GM12874 (cell line): Measurements from ENCODE around the gene ARHGAP9.

ENCODE experiments used
- TF ChIP-seq, protein P1 (sequence below): IDR thresholded peaks from 2 replicates; pipeline ENCODE4 v1.5.1; 2011; ENCODE audit warnings: low read depth, mild to moderate bottlenecking, control low read depth, low read length, moderate library complexity; ENCODE audit not compliant: insufficient read depth

ARHGAP9 gene

DNA sequence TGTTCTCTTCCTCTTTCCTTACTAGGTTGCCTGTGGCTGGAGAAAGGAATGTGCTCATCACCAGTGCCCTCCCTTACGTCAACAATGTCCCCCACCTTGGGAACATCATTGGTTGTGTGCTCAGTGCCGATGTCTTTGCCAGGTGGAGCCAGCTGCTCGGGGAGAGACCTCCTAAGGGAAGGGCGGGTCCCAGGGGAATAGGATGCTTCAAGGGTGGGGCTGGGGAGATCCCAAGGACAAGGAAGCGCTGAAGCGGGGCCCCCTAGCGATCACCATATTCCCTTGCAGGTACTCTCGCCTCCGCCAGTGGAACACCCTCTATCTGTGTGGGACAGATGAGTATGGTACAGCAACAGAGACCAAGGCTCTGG is 18.5 kb upstream of the ARHGAP9 start:
- TF ChIP-seq, protein P1, sequence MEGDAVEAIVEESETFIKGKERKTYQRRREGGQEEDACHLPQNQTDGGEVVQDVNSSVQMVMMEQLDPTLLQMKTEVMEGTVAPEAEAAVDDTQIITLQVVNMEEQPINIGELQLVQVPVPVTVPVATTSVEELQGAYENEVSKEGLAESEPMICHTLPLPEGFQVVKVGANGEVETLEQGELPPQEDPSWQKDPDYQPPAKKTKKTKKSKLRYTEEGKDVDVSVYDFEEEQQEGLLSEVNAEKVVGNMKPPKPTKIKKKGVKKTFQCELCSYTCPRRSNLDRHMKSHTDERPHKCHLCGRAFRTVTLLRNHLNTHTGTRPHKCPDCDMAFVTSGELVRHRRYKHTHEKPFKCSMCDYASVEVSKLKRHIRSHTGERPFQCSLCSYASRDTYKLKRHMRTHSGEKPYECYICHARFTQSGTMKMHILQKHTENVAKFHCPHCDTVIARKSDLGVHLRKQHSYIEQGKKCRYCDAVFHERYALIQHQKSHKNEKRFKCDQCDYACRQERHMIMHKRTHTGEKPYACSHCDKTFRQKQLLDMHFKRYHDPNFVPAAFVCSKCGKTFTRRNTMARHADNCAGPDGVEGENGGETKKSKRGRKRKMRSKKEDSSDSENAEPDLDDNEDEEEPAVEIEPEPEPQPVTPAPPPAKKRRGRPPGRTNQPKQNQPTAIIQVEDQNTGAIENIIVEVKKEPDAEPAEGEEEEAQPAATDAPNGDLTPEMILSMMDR: no peak

DNA sequence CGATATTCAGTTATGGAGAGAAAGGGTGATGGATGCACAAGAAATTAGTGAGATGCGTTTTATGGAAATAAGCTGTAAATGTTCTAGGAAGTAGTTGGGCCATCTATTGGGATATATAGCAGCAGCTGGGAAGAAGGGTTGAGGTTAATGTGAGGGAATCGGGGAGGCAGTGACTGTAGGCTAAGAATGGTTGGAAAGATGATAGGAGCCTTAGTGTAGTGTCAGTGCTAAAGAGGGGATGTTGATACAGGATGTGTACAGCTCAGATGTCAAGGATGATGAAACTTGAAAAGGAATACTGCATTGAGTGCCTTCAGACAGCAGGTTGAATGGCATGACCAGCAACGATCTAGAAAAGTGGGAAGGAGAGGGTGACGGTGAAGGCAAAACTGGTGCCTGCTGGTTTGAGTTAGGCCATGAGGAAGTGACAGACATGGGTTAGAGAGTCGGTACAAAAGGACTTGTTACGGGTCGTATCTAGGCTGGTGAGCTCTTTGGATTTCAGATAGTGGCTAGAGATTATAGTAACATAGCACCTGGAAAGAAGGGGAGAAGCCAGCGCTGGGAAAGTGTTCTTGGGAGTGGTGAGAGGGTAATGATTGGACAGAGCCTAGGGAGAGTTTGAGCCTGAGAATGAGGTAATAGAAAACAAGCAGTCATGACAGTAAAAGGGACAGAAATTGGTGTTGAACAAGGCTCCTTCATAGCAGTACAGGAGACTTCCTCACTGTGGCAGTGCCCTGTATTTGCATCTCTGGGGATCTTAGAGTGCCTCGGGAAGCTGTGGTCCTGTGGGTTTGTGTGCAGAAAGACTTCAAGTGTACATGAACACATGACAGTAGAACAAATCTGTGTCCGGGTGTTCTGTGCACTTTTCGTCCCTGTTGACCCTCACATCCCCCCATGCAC is 17.8 kb upstream of the ARHGAP9 start:
- TF ChIP-seq, protein P1: no peak

DNA sequence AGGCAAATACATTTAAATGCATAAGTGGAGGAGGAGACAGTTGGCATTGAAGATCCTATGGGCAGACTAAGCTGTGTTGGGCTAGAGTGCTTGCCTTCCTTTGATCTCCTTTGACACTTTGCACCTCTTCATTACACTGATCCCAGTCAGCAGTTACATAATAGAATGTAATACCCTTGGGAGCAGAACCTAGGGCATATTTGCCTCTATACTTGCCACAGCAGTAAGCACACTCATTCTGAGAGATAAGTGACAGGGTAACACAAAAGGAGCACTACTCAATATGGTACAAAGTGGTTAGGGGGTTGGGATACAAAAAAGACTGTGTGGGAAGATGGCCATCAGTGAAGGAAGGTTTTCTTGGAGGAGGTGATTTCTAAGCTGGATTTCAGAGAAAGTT is 17.2 kb upstream of the ARHGAP9 start:
- TF ChIP-seq, protein P1: no peak

DNA sequence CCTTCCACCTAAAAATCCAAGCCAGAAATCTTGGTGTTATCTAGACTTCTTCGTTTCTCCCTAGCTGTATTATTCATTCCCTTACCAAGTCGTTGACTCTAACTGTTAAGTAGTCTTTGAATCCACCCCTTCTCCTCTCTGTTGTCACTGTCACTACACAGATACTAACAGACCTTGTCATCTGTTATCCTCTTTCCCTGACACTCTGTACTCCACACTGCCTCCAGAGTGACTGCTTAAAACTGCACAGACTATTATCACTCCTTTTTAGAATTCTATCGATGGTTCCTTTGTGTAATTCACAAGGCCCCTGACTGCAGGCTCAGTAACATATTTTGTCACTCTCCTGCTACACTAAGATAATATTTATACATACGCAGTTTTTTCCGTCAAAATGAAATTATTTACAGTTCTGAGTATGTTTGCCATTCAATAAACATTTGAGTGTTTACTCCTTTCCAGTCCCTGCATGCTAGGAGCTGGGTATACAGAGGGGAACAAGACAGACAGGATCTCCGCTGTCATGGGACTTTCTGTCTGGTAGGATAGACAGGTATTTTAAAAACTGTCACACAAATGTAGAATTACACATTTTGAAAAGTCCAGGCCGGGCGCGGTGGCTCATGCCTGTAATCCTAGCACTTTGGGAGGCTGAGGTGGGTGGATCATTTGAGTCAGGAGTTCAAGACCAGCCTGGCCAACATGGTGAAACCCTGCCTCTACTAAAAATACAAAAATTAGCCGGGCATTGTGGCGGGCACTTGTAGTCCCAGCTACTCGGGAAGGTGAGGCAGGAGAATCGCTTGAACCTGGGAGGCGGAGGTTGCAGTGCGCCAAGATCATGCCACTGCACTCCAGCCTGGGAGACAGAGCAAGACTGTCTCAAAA is 12.0 kb upstream of the ARHGAP9 start:
- TF ChIP-seq, protein P1: peak; percentile 22; the same call in 1 of the 2 replicates

DNA sequence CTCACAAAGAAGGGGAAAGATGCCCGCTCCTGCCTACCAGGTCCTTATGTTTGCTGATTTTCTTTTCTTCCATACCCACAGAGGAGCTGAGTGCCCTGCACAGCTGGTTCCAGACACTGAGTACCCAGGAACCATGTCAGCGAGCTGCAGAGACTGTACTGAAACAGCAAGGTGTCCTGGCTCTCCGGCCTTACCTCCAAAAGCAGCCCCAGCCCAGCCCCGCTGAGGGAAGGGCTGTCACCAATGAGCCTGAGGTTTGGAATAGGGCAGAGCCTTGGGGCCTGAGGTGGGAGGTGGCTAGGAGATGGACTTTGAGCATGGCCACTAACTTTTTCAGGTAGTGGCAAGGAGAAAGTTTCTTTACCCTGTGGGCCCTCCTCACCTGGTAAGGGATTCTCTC is 10.5 kb upstream of the ARHGAP9 start:
- TF ChIP-seq, protein P1: no peak

DNA sequence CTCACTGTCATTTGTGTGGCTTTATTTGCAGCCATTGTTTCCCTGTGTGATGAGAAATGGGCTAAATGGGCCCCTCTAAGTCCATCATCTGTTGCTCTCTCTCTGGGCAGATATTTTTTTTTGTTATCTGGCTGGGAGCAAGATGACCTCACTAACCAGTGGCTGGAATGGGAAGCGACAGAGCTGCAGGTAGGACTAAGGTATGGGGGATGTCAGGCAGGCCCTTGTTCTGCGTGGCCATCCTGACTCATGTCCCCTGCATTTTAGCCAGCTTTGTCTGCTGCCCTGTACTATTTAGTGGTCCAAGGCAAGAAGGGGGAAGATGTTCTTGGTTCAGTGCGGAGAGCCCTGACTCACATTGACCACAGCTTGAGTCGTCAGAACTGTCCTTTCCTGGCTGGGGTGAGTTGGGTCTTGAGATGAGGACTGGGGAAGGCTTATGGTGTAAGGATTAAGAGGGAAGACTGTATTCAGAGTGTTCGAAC is 9.5 kb upstream of the ARHGAP9 start:
- TF ChIP-seq, protein P1: no peak

DNA sequence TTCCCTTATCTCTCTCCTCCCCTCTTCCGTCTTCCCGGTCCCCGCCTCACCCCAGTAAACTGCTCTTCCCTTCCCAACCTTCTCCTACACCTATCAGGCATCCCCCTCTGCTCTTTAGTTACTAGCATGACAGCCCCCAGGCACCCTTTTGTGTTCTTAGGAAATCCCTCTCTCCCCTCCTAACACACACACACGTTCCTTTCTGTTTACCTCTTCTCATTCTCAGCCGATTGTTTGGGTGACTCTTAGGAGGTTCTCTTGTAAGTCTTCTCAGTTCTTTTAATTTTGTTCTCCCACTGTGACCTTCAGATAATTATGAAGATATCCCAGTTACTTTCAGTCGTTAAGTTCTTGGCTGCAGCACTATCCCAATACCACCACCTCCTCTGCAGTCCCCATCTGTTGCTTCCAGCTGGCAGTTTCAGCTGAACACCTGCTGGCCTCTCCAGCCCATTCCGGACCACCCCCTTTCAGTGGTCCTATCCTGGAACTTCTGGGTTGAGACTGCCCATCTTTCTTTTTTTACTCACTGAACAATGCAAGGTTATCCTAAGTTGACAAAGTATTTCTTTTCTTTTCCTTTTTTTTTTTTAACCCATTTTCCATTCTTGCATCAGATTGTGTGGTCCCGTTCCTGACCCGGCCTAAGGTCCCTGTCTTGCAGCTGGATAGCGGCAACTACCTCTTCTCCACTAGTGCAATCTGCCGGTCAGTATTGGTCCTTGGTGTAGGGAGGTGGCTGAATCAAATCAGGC is 8.9 kb upstream of the ARHGAP9 start:
- TF ChIP-seq, protein P1: no peak
